ENCODE measurements around the gene COPG1.

COPG1 gene

DNA sequence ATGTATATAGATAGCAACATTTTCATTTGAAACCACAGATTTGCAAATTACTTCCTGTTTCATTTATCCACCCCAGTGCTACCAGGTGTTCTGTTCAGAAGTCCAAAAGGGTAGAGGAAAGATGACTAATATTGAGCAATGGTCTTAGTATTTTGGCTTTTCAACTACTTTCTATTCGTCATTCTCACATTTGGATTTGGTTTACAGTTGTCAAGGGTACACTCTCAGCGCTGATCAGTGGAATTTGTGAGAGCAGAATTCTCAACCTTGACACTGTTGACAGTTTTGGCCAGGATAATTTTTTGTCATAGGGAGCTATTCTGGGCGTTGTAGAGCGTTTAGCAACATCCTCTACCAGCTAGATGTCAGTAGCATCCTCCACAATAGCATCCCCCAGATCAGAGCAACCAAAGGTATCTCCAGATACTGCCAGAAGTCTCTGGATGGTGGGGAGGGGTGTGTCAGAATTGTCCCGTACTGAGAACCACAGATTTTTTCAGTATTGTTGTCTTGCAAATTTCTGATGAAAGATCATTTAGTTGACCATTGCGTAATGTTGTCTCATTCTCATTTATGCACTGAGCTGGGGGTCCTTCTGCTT, 33.4 kb downstream of the COPG1 start:
- Histone ChIP-seq H3K4me3 (ENCODE audit: low read depth, low read length) (no peak overlapping the region), H3K27ac (no peak overlapping the region), H3K27me3 (replicated peaks) (no peaks in the 10 kb centered on the region), H3K36me3 (replicated peaks) (peaks cover 6% of the 10 kb centered on the region)
- TF ChIP-seq, protein P1, sequence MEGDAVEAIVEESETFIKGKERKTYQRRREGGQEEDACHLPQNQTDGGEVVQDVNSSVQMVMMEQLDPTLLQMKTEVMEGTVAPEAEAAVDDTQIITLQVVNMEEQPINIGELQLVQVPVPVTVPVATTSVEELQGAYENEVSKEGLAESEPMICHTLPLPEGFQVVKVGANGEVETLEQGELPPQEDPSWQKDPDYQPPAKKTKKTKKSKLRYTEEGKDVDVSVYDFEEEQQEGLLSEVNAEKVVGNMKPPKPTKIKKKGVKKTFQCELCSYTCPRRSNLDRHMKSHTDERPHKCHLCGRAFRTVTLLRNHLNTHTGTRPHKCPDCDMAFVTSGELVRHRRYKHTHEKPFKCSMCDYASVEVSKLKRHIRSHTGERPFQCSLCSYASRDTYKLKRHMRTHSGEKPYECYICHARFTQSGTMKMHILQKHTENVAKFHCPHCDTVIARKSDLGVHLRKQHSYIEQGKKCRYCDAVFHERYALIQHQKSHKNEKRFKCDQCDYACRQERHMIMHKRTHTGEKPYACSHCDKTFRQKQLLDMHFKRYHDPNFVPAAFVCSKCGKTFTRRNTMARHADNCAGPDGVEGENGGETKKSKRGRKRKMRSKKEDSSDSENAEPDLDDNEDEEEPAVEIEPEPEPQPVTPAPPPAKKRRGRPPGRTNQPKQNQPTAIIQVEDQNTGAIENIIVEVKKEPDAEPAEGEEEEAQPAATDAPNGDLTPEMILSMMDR (IDR thresholded peaks at IDR 0.05; ENCODE audit: low read depth, low read length, missing control alignments) = no peak
- in situ Hi-C loops (cut with HindIII; ENCODE audit: low pct_ligation_motif_present, low sequenced_read_pairs) = no loop called here
- no peak for DNase-seq

DNA sequence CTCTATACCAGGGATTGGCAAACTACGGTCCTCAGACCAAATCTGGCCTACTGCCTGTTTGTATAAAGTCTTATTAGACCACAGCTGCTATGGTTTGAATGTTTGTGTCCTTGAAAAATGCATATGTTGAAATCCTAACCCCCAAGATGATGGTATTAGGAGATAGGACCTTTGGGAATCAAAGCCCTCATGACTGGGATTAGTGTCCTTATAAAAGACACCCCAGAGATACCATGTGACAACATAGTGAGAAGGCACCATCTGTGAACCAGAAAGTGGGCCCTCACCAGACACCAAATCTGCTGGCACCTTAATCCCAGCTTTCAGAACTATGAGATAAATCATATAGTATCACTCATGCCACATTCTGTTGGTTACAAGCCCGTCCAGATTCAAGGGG, 36.7 kb downstream of the COPG1 start:
- in situ Hi-C loops (cut with HindIII; ENCODE audit: low pct_ligation_motif_present, low sequenced_read_pairs) = no loop called here
- Histone ChIP-seq H3K4me3 (ENCODE audit: low read depth, low read length) (no peak overlapping the region), H3K27me3 (replicated peaks) (no peaks in the 10 kb centered on the region), H3K36me3 (replicated peaks) (no peaks in the 10 kb centered on the region), H3K27ac (no peak overlapping the region)
- no peak for DNase-seq
- TF ChIP-seq, protein P1 (IDR thresholded peaks at IDR 0.05; ENCODE audit: low read depth, low read length, missing control alignments) = no peak

DNA sequence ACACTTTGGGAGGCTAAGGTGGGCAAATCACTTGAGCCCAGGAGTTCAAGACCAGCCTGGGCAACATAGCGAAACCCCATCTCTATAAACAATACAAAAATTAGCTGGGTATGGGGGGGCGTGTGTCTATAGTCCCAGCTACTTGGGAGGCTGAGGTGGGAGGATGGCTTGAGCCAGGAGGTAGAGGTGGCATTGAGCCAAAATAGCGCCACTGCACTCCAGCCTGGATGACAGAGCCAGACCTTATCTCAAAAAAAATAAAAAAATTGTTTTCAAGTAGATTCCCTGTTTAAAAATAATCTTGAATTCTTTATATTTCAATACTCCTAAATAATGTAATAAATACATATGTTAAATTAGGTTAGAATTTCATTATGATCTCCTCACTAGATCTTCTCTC, 39.0 kb downstream of the COPG1 start:
- in situ Hi-C loops (cut with HindIII; ENCODE audit: low pct_ligation_motif_present, low sequenced_read_pairs) = no loop called here
- DNase-seq = no peak
- H3K27ac ChIP-seq = no peak overlapping the region
- H3K36me3 ChIP-seq (replicated peaks) = peaks cover 8% of the 10 kb centered on the region
- H3K27me3 ChIP-seq (replicated peaks) = no peaks in the 10 kb centered on the region
- no peak overlapping the region for H3K4me3 ChIP-seq (ENCODE audit: low read depth, low read length)
- TF ChIP-seq, protein P1 (IDR thresholded peaks at IDR 0.05; ENCODE audit: low read depth, low read length, missing control alignments) = no peak

DNA sequence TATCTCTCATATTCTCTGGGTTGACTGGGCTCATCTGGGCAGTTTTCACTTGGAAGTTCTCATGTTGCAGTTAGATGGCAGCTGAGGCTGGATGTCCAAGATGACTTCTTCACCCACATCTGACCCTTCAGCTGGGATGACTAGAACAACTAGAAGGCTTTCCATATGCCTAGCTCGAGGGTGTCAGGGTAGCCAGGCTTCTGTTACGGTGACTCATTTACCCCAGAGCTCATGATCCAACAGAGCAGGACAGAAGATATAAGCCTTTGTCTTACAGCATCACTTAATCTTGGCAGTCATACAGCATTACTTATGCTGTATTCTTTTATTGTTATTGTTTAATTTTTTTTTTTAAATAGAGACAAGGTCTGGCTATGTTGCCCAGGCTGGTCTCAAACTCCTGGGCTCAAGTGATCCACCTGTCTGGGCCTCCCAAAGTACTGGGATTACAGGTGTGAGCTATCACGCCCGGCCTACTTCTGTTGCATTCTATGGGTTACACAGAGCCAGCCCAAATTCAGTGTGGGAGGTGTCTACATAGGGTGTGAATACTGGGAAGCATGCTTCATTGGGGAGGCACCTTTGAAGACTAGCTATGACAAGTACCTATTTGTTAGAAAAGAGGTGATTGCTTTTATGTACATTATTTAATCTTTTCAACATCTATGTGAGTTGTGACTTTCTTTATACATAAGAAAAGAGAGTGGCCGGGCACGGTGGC, 40.0 kb downstream of the COPG1 start:
- DNase-seq = peak; percentile 71
- peaks cover 8% of the 10 kb centered on the region for H3K36me3 ChIP-seq (replicated peaks)
- in situ Hi-C loops (cut with HindIII; ENCODE audit: low pct_ligation_motif_present, low sequenced_read_pairs) = no loop called here
- H3K4me3 ChIP-seq (ENCODE audit: low read depth, low read length) = no peak overlapping the region
- no peaks in the 10 kb centered on the region for H3K27me3 ChIP-seq (replicated peaks)
- no peak overlapping the region for H3K27ac ChIP-seq
- TF ChIP-seq, protein P1 (IDR thresholded peaks at IDR 0.05; ENCODE audit: low read depth, low read length, missing control alignments) = no peak

DNA sequence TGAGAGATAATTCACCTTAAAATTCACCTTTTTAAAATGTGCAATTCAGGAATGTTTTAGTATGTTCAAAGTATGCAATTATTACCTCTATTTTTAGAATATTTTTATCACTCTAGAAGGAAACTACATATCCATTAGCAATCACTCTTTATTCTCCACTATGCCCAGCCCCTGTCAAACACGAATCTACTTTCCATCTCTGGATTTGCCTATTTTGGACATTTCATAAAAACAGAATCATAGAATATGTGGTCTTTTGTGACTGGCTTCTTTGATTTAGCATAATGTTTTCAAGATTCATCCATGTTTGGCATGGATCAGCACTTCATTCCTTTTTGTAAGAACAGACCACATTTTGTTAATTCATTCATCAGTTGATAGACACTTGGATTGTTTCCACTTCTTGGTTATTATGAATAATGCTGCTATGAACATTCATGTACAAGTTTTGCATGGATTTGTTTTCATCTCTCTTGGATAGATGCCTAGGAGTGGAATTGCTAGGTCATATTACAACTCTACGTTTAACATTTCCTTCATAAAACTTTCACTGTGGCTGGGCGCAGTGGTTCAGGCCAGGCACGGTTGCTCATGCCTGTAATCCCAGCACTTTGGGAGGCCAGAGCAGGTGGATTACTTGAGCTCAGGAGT, 42.0 kb downstream of the COPG1 start:
- in situ Hi-C loops (cut with HindIII; ENCODE audit: low pct_ligation_motif_present, low sequenced_read_pairs) = no loop called here
- no peak for DNase-seq
- H3K36me3 ChIP-seq (replicated peaks) = peaks cover 8% of the 10 kb centered on the region
- H3K4me3 ChIP-seq (ENCODE audit: low read depth, low read length) = no peak overlapping the region
- H3K27me3 ChIP-seq (replicated peaks) = no peaks in the 10 kb centered on the region
- H3K27ac ChIP-seq = no peak overlapping the region
- TF ChIP-seq, protein P1 (IDR thresholded peaks at IDR 0.05; ENCODE audit: low read depth, low read length, missing control alignments) = no peak

Measured in brain microvascular endothelial cell (primary cell).